ENCODE data around the gene ABR.

ABR gene
- 114 reads per million, percentile 85 among the genes with 10 or more reads in this experiment for total RNA-seq

DNA sequence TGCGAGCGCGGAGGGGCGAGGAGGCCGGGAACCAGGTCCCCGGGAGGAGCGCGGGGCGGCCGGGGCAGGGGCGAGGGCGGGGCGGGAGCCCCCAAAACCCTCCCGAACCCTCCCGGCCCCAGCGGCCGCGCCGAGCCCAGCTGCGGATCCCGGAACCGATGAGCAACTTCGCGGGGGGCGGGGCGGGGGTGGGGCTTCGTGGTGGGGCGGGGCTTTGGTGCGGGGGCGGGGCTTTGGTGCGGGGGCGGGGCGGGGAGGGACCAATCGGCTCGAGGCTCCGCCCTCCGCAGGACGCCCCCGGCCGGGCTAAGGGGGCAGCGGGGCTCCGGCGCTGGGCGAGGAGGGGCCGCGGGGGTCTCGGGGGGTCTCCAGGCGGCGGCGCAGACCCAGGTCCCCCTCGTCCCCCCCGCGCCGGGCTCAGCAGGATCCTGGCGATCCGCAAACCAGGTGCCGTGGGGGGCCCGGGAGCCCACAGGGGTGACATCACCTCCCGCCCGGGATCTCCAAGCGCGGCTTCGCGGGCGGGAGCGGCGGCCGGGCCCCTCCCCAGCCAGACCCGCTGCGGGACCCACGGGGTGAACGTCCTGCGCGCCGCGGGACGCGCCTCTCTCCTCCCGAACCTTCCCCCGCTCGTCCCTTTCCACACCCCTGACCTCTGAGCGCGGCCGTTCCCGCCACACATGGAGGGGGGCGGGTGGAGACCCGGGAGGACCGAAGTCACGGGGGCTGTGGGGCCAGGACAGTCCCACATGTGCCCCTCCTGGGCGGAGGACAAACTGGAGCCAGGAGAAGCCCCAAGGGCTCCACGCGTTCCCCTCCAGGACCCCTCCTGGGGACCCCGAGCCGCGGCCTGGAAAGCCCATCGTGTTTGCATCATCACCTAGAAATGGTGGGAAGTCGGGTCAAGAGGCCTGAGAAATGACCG is at the start of gene ABR:
ABR (minus strand) TSS at position 164 of the 925 bp plus-strand sequence. CDS start 254 bp downstream, outside the sequence.
- DNase-seq, result peak; percentile 57

DNA sequence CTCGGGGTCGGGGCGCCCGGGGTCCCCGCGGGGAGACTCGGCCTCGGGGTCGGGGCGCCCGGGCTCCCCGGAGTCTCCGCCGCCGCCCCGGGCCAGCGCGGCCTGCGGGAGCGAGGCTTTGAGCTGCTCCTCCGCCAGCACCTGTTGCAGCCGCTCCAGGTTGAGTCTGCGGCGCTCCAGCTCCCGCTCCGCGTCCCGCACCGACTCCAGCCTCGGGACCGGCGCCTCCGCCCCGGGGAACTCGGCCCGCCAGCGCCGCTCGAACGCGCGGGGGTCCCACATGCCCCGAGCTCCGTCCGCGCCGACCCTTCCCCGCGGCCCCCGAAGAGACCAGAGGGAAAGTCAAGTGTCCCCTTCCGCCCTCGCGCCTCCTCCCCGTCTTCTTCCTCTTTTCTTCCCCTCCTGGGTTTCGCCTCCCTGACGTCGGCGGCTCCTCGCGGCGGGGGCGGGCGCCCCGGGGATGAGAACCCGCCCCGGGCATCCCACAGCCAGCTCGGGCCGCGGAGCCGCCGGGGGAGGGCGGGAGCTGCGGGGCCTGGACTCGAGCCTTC is 49.6 kb upstream of the ABR start:
- peak; percentile 8 for DNase-seq

GRCh38 chr17:1228781-1229348 is 49.1 kb upstream of the ABR start:
- DNase-seq, result no peak

GRCh38 chr17:1227917-1228780 is 48.4 kb upstream of the ABR start:
- no peak for DNase-seq

- DNase-seq, result no peak
Measured at GRCh38 chr17:1227365-1227764, 47.6 kb upstream of the ABR start.

DNA sequence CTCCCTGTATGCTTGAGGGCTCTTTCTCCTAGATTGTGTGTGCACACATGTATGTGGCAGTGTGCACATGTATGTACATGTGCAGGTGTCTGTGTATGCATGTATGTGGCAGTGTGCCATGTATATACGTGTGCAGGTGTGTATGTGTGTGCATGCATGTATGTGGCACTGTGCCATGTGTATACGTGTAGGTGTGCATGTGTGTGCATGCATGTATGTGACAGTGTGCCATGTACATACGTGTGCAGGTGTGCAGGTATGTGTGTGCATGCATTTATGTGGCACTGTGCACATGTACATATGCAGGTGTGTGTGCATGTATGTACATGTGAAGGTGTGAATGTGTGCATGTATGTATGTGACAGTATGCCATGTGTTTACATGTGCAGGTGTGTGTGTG is 46.5 kb upstream of the ABR start:
- no peak for DNase-seq

DNA sequence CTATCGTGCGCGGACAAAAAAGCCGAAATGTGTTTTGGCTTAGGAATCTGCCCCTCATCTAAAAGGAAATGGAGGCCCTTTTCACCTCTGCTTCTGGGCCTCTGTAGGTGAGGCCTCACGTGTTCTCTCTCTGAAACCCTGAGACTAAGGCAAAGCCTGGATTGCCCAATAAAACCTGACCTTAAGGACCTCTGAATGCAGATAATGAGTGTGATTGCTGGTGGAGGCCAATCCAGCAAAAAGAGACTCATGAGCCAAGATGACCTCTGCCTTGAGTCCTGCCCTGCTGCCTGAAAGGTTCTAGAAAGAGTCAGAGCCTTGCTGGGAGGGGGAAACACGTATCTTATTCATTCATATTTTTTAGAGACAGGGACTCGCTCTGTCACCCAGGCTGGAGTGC is 44.5 kb upstream of the ABR start:
- DNase-seq, result no peak

DNA sequence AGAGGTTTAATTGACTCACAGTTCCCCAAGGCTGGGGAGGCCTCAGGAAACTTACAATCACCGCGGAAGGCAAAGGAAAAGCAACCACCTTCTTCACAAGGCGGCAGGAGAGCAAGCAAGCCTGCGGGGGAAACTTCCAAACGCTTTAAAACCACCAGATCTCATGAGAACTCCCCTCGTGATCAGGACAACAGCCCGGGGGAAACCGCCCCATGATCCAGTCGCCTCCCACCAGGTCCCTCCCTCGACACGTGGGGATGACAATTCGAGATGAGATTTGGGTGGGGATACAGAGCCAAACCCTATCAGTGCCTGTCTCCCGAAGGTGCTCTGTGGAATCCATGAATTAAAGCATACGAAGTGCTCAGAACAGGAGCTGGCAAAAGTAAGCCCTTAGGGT is 43.9 kb upstream of the ABR start:
- no peak for DNase-seq

GRCh38 chr17:1222321-1222720 is 42.5 kb upstream of the ABR start:
- no peak for DNase-seq

DNA sequence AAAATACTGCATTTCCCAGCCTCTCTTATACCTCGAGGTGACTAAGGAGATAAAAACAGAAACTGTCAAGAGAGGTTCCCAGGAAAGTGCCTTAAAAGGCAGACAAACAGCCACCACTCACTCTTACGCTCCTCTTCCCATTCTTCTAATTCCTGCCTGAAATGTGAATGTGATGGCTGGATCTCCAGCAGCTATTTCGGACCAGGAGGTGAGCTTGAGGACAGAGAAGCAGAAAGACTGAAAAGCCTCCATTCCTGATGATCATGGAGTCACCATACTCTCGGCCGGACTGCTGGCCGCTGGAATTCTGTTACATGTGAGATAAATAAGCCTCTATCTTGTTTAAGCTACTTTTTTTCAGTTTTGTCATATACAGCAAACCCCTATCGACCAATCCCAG is 41.4 kb upstream of the ABR start:
- DNase-seq, result no peak

DNA sequence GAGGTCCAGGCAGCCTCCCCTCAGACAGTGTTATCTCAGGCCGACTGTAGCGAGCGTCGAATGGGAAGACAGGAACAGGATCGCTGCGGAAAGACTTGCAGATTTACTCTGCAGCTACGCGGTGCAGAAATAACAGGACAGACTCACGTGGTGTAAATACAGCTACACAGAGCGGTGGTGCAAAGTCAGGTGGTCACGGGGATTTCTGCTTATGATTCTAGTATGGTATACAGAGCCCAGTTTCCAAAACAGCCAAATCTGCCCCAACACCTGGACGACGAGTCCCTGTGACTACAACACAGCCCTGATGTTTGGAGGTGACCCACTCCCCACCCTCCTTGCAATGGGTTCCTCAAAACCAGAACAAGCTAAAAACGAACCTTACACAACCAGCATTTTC is 40.6 kb upstream of the ABR start:
- no peak for DNase-seq

DNA sequence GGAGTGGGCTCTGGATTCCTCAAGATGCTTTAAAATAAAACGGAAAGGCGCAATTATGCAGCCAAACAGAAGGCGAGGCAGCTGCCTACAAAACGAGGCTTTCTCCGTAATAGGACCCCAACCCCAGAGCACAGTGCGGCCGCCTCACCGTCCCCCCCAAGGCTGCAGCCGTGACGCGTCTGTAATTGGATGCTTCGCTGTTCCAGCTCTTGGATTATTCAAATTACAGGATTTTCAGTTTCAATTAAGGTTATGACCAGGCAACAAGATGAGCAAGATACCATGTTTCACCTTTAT is 37.3 kb upstream of the ABR start:
- no peak for DNase-seq

- DNase-seq, result no peak
Measured at GRCh38 chr17:1216217-1217088, 36.7 kb upstream of the ABR start.

GRCh38 chr17:1212946-1213345 is 33.2 kb upstream of the ABR start:
- DNase-seq, result no peak

DNA sequence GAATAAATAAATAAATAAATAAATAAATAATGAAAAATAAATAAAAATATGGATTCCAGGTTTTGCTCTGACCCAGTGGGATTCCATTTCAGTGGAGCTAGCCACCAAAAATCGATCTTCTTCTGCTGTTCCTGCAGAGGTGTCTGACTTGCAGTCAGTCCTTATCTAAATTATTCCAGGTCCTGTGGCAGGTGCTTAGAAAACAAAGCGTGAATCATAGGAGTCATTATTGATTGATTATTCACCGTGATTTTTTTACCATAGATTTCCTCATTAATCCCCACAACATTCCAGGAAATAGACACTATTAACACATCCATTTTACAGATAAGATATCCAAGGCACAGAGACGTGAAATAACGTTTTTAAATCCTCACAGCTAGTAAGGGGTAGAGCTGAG is 31.5 kb upstream of the ABR start:
- DNase-seq, result no peak

GRCh38 chr17:1208966-1209365 is 29.2 kb upstream of the ABR start:
- no peak for DNase-seq

- DNase-seq, result no peak
Measured at GRCh38 chr17:1206026-1206777, 26.4 kb upstream of the ABR start.

DNA sequence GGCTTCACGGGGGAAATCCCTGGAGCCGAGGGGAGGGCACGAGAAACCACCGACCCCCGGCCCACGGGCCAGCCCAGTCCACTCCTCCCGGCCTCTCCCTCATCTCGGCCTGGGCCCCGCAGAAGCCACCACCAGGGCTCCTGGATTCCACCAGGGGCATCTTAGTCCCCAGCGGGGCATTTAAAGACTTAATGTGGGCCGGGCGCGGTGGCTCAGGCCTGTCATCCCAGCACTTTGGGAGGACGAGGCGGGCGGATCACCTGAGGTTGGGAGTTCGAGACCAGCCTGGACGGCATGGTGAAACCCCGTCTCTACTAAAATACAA is 24.1 kb upstream of the ABR start:
- DNase-seq, result no peak

GRCh38 chr17:1203111-1203966 is 23.6 kb upstream of the ABR start:
- peak; percentile 50 for DNase-seq

GRCh38 chr17:1202291-1202690 is 22.5 kb upstream of the ABR start:
- no peak for DNase-seq
